ENCODE measurements around the gene MAP3K2. TPM values are rescaled to one million over a fixed set of nuclear protein-coding genes. Genes with fewer than 3 reads are reported as not detected.

MAP3K2 gene
- polyA plus RNA-seq, 3 donors: 16.0 to 86.4 (median 66.3) TPM

GRCh38 chr2:127407661-127408003, 19.9 kb upstream of the MAP3K2 start:
- Mint-ChIP-seq H3K9me3 (no peaks in the 10 kb centered on the region), H3K27me3 (ENCODE audit: low read depth in 3 of 3) (peaks cover 0 to 3% (median 3%) of the 10 kb centered on the region in 3 donors), H3K4me1 (peaks cover 62% of the 10 kb centered on the region), H3K27ac (peak overlapping the region; percentile 74 to 89 (median 83)), H3K4me3 (peak overlapping the region; percentile 21 to 43), H3K36me3 (peaks cover 0 to 1% of the 10 kb centered on the region in 2 donors)
- H3K9me3 ChIP-seq (replicated peaks in 1 of 2; ENCODE audit: control insufficient read depth in 1 of 2, insufficient read depth in 1 of 2, low read length in 2 of 2): no peaks in the 10 kb centered on the region
- H2AFZ ChIP-seq (ENCODE audit: insufficient read depth, low read depth, low read length, poor library complexity, severe bottlenecking): no peak overlapping the region
- H3K27ac ChIP-seq (ENCODE audit: low read depth in 1 of 2, low read length in 2 of 2): peak overlapping the region; percentile 65 to 72
- intact Hi-C loops (cut with micrococcal nuclease): no loop called here
- peak overlapping the region; percentile 85 for H3K9ac ChIP-seq (ENCODE audit: insufficient read depth, low read length, poor library complexity, severe bottlenecking)
- TF ChIP-seq, protein P1, sequence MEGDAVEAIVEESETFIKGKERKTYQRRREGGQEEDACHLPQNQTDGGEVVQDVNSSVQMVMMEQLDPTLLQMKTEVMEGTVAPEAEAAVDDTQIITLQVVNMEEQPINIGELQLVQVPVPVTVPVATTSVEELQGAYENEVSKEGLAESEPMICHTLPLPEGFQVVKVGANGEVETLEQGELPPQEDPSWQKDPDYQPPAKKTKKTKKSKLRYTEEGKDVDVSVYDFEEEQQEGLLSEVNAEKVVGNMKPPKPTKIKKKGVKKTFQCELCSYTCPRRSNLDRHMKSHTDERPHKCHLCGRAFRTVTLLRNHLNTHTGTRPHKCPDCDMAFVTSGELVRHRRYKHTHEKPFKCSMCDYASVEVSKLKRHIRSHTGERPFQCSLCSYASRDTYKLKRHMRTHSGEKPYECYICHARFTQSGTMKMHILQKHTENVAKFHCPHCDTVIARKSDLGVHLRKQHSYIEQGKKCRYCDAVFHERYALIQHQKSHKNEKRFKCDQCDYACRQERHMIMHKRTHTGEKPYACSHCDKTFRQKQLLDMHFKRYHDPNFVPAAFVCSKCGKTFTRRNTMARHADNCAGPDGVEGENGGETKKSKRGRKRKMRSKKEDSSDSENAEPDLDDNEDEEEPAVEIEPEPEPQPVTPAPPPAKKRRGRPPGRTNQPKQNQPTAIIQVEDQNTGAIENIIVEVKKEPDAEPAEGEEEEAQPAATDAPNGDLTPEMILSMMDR (IDR thresholded peaks at IDR 0.05): no peak
- no peaks in the 10 kb centered on the region for H3K79me2 ChIP-seq (ENCODE audit: insufficient read depth, low read length)
- H3K36me3 ChIP-seq (replicated peaks in 1 of 2; ENCODE audit: control insufficient read depth in 1 of 2, insufficient read depth in 2 of 2, low read length in 2 of 2): no peaks in the 10 kb centered on the region
- peaks cover 62 to 68% of the 10 kb centered on the region in 2 donors for H3K4me1 ChIP-seq (ENCODE audit: control insufficient read depth in 1 of 2, insufficient read depth in 2 of 2, low read length in 2 of 2)
- no peaks in the 10 kb centered on the region for H3K27me3 ChIP-seq (ENCODE audit: control insufficient read depth in 2 of 2, insufficient read depth in 2 of 2, low read length in 2 of 2)
- no CpG with 5 or more reads among the region's 6 CpGs for WGBS (ENCODE audit: insufficient coverage)
- H3K4me3 ChIP-seq (replicated peaks in 1 of 3; ENCODE audit: low read depth in 2 of 3, low read length in 3 of 3): no peak overlapping the region
- DNase-seq: no peak
- peak overlapping the region; percentile 41 for H3K4me2 ChIP-seq (replicated peaks; ENCODE audit: extremely low read depth, low read length, poor library complexity, severe bottlenecking)
- no peaks in the 10 kb centered on the region for H4K20me1 ChIP-seq (ENCODE audit: insufficient read depth, low read length)

GRCh38 chr2:127407091-127407490, 19.3 kb upstream of the MAP3K2 start:
- Mint-ChIP-seq H3K9me3 (no peaks in the 10 kb centered on the region), H3K36me3 (peaks cover 0 to 1% of the 10 kb centered on the region in 2 donors), H3K4me1 (peaks cover 59% of the 10 kb centered on the region), H3K27me3 (ENCODE audit: low read depth in 3 of 3) (peaks cover 0 to 3% (median 3%) of the 10 kb centered on the region in 3 donors), H3K4me3 (peak overlapping the region in 1 of 2 donors; percentile 7), H3K27ac (peak overlapping the region; percentile 74 to 89 (median 83))
- Histone ChIP-seq H3K27ac (ENCODE audit: low read depth in 1 of 2, low read length in 2 of 2) (peak overlapping the region in 1 of 2 donors; percentile 72), H2AFZ (ENCODE audit: insufficient read depth, low read depth, low read length, poor library complexity, severe bottlenecking) (no peak overlapping the region), H3K4me1 (ENCODE audit: control insufficient read depth in 1 of 2, insufficient read depth in 2 of 2, low read length in 2 of 2) (peaks cover 58 to 62% of the 10 kb centered on the region in 2 donors), H3K9me3 (replicated peaks in 1 of 2; ENCODE audit: control insufficient read depth in 1 of 2, insufficient read depth in 1 of 2, low read length in 2 of 2) (no peaks in the 10 kb centered on the region), H3K4me2 (replicated peaks; ENCODE audit: extremely low read depth, low read length, poor library complexity, severe bottlenecking) (no peak overlapping the region), H3K27me3 (ENCODE audit: control insufficient read depth in 2 of 2, insufficient read depth in 2 of 2, low read length in 2 of 2) (no peaks in the 10 kb centered on the region), H3K36me3 (replicated peaks in 1 of 2; ENCODE audit: control insufficient read depth in 1 of 2, insufficient read depth in 2 of 2, low read length in 2 of 2) (no peaks in the 10 kb centered on the region), H3K9ac (ENCODE audit: insufficient read depth, low read length, poor library complexity, severe bottlenecking) (no peak overlapping the region), H3K4me3 (replicated peaks in 1 of 3; ENCODE audit: low read depth in 2 of 3, low read length in 3 of 3) (no peak overlapping the region), H4K20me1 (ENCODE audit: insufficient read depth, low read length) (no peaks in the 10 kb centered on the region), H3K79me2 (ENCODE audit: insufficient read depth, low read length) (no peaks in the 10 kb centered on the region)
- 98% methylated on average over 8 of the region's 9 CpGs for WGBS (ENCODE audit: insufficient coverage)
- intact Hi-C loops (cut with micrococcal nuclease): no loop called here
- no peak for DNase-seq
- TF ChIP-seq, protein P1 (IDR thresholded peaks at IDR 0.05): no peak

All from CD14-positive monocyte (primary cell).